Medulla oblongata (tissue), 1 donor: ENCODE results near the gene C2orf81.

ENCODE experiments used
- DNase-seq: peaks from one replicate; pipeline ENCODE4 v3.0.0-alpha.2; 2015; ENCODE audit errors: extremely low spot score

The C2orf81 gene

DNA sequence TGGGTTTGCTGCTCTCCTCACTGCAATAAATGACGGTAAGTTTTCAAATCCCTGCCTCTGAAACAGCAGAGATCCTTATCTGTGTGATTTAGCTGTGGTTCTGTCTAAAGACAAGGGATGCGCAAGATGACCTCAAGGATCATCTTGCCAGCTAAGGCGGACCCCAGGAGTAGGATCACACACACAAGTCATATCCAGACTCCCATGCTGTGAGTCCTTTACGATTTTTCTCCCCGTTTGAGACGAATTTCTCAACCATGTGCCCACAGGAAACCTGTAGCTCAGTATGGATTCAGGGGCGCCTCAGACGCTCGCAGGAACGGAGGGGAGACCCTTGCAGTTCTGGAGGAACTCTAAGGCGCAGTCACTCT, 30.2 kb downstream of the C2orf81 start:
- peak; percentile 37 for DNase-seq

GRCh38 chr2:74390606-74391005, 30.8 kb downstream of the C2orf81 start:
- no peak for DNase-seq

GRCh38 chr2:74387346-74387745, 34.1 kb downstream of the C2orf81 start:
- DNase-seq, result no peak

GRCh38 chr2:74385396-74385795, 36.0 kb downstream of the C2orf81 start:
- peak; percentile 53 for DNase-seq

- no peak for DNase-seq
These were observed 37.4 kb downstream of the C2orf81 start for GRCh38 chr2:74384051-74384450.

DNA sequence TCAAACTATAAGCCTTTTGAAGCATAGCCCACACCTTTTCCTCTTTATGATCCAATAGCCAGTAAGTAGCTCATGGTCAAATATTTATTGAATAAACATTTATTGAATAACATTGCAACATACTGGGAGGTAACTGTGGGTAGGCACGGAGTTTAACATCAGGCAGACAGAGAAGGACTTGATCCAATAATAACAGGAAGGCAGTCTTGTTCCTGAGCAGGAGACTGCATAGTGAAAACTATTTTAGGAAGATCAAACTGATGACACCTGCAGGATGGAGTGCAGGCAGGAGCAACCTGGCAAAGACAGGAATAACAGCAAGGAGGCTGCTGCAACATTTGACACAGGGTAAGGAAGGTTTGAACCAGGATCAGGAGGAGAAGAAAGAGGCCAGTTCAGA, 38.2 kb downstream of the C2orf81 start:
- no peak for DNase-seq

- no peak for DNase-seq
These were observed 39.7 kb downstream of the C2orf81 start for GRCh38 chr2:74381751-74382150.

DNA sequence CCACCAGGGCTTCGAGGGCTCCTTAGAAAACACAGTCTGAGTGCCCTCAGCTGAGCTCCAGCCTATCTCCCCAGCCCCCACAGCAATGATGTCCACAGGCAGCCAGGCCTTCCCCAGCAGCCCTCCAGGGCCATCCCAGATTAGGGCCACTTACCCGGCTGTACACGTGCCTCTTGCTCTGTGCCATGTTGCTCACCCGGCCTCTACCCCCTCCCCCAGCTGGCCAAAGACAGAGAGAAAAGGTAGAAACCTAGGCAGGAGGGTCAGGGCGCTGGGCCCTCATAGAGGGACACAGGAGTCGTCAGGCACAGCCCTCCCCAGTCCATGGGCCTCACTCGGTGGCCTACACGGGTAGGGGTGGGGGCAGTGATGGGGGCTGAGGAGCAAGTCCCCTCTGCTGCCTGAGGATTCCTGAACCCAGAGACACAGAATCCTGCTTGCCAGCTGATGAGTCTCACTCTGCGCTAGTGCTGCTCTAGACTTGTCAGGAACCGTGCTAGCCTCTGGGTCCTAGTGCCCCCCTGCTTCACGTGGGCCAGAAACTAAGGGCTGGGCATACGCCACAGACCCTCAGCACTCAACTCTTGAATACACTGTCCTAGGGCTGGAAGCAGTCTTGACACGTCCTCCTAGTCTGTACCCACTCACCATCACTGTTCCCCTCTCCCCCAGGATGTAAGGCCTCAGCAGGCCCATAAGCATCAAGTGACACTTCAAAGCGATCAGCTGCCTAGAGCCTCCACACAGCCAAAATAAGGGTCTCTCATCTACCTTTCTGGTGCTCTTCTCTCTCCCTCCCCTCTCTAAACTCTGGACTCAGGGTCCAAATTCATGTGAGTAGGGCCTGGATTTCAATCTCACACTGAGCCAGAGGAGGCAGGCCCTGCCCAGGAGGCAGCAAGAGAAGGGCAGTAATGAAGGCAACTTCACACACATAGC, 41.3 kb downstream of the C2orf81 start, which contains the start of gene DCTN1:
DCTN1 (minus strand) TSS at position 461 of the 939 bp plus-strand sequence; CDS start at position 187, 274 bp downstream.
- peak; percentile 86 for DNase-seq

DNA sequence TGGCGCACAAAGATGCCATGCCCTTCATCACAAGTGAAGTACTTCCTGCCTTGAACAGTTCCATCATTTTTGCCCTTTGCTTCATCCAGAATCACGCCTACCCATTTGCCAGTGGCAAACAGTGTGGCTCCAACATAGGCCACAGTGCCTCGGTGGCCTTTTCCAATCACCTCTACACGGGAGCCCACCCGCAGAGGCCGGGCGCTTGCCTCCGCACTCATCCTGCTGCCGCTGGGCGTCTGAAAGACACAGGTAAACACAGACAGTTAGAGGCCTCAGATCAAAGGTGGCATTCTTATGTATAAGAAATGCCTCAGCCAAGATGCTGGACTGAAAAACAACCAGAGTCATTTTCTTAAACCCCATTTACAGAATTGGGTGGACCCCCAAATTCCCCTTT, 43.4 kb downstream of the C2orf81 start:
- no peak for DNase-seq

DNA sequence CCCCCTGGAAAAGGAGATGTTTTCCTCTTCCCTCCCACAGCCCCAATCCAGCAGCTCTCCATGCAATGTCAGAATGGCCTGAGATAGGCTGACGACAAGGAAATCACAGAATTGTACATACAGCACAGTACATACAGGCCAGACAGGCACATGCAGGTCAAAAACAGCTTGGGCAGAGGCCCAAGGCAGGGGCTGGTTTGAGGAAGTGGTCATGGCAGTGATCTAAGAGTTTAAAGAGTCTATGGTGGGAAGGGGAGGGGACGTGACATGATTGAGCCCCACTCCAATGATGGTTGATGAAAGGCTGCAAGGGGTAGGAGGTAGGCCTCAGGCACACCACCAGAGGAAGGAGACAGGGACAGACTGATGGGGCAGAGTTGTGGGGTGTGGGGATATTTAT, 45.6 kb downstream of the C2orf81 start:
- DNase-seq, result no peak

GRCh38 chr2:74374509-74375205, 46.8 kb downstream of the C2orf81 start:
- DNase-seq, result peak; percentile 98

- peak; percentile 23 for DNase-seq
These were observed 47.4 kb downstream of the C2orf81 start for GRCh38 chr2:74373985-74374384.

DNA sequence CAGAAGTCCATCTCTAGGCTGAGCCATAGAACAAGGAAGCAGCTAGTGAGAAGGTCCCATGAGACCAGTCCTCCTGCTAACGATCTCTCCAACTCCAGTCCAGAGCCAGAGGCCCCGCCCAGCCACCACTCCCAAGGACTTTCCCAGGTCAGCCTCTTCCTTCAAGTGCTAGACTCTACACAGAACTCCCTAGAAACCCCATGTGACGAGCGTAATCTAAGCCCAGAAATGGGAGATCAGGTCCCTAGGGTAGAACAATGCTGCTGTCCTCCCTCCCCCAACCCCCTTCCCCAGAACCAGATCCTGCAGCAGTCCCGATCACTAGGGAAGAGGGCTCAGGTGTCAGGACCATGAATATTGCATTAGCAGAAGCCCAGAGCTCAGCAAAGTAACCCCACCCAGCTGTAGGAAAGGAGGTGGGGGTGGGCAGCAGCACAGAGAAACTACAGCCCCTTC, 48.2 kb downstream of the C2orf81 start:
- peak; percentile 29 for DNase-seq

GRCh38 chr2:74372674-74373073, 48.7 kb downstream of the C2orf81 start:
- no peak for DNase-seq

- no peak for DNase-seq
These were observed 50.0 kb downstream of the C2orf81 start for GRCh38 chr2:74371421-74371820.

DNA sequence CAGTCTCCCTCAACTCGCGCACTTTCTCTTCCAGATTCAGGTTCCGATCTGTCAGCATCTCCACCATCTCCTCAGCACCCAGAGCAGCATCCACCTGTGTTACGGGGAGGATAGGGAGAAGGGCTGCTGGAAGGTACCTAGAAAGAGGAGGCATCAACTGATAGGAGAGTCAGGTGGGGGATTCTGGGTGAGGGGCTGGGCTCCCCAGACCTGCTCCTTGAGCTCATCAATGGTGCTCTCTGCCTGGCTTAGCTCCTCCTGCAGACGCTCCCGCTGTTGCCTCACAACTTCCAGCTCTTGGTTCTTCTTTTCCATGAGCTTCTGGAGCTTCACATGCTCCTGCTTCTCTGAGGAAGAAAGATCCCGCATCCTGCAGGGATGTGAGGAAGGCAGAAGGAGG, 51.4 kb downstream of the C2orf81 start:
- no peak for DNase-seq

DNA sequence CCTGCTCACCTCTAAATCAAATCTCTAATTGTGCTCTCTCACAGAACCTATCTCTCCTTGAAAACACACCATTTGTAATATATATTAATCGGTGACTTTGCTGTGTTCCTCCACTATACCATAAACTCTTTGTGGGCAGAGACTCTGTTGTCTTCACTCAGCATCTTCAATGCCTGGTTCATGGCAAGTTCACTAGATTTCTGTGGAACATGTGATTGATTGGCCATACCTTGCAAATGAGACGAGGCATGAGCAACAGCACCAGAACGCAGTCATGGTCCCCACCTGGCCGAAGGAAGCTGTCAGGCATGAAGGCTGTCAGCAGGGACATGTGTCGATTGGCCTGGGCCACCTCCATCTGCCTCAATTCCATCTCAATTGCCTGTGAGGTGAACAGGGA, 52.9 kb downstream of the C2orf81 start:
- no peak for DNase-seq

GRCh38 chr2:74367789-74368188, 53.6 kb downstream of the C2orf81 start:
- no peak for DNase-seq

DNA sequence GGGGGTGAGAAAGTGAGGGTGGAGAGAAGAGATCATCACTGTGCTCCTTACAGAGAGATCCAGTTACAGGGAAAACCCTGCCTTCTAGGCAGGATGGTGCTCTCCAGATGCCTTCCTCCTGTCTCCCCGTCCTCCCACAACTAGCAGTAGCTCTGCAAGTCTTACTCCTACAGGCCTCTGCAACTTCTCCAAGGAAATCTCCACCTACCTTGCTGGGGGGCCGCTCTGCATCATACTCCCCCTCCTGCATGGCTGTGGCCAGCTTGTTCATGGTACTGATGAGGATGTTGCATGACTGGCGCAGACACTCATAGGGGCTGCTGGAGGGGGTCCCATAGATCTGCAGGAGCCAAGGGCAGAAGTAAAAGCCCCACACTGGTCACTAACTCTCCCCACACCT, 55.4 kb downstream of the C2orf81 start:
- no peak for DNase-seq

GRCh38 chr2:74364533-74365505, 56.6 kb downstream of the C2orf81 start:
- DNase-seq, result peak; percentile 70
